ENCODE data around the gene LPP. TPM values are rescaled to one million over a fixed set of nuclear protein-coding genes. Genes with fewer than 3 reads are reported as not detected.

LPP gene
- total RNA-seq, 1 donor from 2014 or later, result 222 TPM

GRCh38 chr3:188269040-188269439 is 115.1 kb downstream of the LPP start:
- Histone ChIP-seq H4K20me1 (ENCODE audit: insufficient read depth, low read length) (no peaks in the 10 kb centered on the region), H3K4me3 (ENCODE audit: insufficient read depth, low read depth, low read length) (no peak overlapping the region), H3K4me2 (ENCODE audit: low read length) (no peak overlapping the region), H3K27me3 (ENCODE audit: insufficient read depth, low read length) (no peaks in the 10 kb centered on the region), H3K4me1 (ENCODE audit: insufficient read depth, low read length) (peaks cover 89% of the 10 kb centered on the region), H3K27ac (ENCODE audit: low read depth, low read length) (peak overlapping the region; percentile 94), H3K9me3 (ENCODE audit: insufficient read depth, low read depth, low read length) (no peaks in the 10 kb centered on the region), H3K36me3 (ENCODE audit: insufficient read depth, low read length) (no peaks in the 10 kb centered on the region), H3K79me2 (ENCODE audit: insufficient read depth, low read length) (peaks cover 73% of the 10 kb centered on the region), H3K9ac (ENCODE audit: low read length) (no peak overlapping the region), H2AFZ (ENCODE audit: low read depth, low read length) (no peak overlapping the region)
- TF ChIP-seq, protein P1, sequence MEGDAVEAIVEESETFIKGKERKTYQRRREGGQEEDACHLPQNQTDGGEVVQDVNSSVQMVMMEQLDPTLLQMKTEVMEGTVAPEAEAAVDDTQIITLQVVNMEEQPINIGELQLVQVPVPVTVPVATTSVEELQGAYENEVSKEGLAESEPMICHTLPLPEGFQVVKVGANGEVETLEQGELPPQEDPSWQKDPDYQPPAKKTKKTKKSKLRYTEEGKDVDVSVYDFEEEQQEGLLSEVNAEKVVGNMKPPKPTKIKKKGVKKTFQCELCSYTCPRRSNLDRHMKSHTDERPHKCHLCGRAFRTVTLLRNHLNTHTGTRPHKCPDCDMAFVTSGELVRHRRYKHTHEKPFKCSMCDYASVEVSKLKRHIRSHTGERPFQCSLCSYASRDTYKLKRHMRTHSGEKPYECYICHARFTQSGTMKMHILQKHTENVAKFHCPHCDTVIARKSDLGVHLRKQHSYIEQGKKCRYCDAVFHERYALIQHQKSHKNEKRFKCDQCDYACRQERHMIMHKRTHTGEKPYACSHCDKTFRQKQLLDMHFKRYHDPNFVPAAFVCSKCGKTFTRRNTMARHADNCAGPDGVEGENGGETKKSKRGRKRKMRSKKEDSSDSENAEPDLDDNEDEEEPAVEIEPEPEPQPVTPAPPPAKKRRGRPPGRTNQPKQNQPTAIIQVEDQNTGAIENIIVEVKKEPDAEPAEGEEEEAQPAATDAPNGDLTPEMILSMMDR (IDR thresholded peaks at IDR 0.05; ENCODE audit: insufficient read depth, low read depth, low read length), result no peak
- no peak for TF ChIP-seq EZH2 (IDR thresholded peaks at IDR 0.05; ENCODE audit: insufficient read depth, low read length)
- FAIRE-seq, result no peak
- H3K4me1 Mint-ChIP-seq (ENCODE audit: low read depth, unreplicated experiment), result peaks cover 45% of the 10 kb centered on the region
- H3K4me3 Mint-ChIP-seq (ENCODE audit: unreplicated experiment), result no peak overlapping the region
- no peak for DNase-seq (ENCODE audit: low read depth)
- H3K27ac Mint-ChIP-seq (ENCODE audit: unreplicated experiment), result peak overlapping the region; percentile 55
- H3K9me3 Mint-ChIP-seq (ENCODE audit: unreplicated experiment), result no peaks in the 10 kb centered on the region
- H3K36me3 Mint-ChIP-seq (ENCODE audit: low read depth, unreplicated experiment), result no peaks in the 10 kb centered on the region
- H3K27me3 Mint-ChIP-seq (ENCODE audit: low read depth, unreplicated experiment), result no peaks in the 10 kb centered on the region

- H3K4me2 ChIP-seq (ENCODE audit: low read length), result peak overlapping the region; percentile 63
- peaks cover 74% of the 10 kb centered on the region for H3K79me2 ChIP-seq (ENCODE audit: insufficient read depth, low read length)
- peaks cover 80% of the 10 kb centered on the region for H3K4me1 ChIP-seq (ENCODE audit: insufficient read depth, low read length)
- H3K27me3 ChIP-seq (ENCODE audit: insufficient read depth, low read length), result no peaks in the 10 kb centered on the region
- H2AFZ ChIP-seq (ENCODE audit: low read depth, low read length), result no peak overlapping the region
- H3K9ac ChIP-seq (ENCODE audit: low read length), result peak overlapping the region; percentile 69
- H3K9me3 ChIP-seq (ENCODE audit: insufficient read depth, low read depth, low read length), result no peaks in the 10 kb centered on the region
- H3K27me3 Mint-ChIP-seq (ENCODE audit: low read depth, unreplicated experiment), result no peaks in the 10 kb centered on the region
- no peaks in the 10 kb centered on the region for H3K36me3 Mint-ChIP-seq (ENCODE audit: low read depth, unreplicated experiment)
- H3K4me1 Mint-ChIP-seq (ENCODE audit: low read depth, unreplicated experiment), result peaks cover 49% of the 10 kb centered on the region
- no peaks in the 10 kb centered on the region for H4K20me1 ChIP-seq (ENCODE audit: insufficient read depth, low read length)
- H3K9me3 Mint-ChIP-seq (ENCODE audit: unreplicated experiment), result no peaks in the 10 kb centered on the region
- peak; percentile 70 for FAIRE-seq
- peak overlapping the region; percentile 18 for H3K4me3 Mint-ChIP-seq (ENCODE audit: unreplicated experiment)
- no peaks in the 10 kb centered on the region for H3K36me3 ChIP-seq (ENCODE audit: insufficient read depth, low read length)
- peak; percentile 97 for DNase-seq (ENCODE audit: low read depth)
- no peak for TF ChIP-seq EZH2 (IDR thresholded peaks at IDR 0.05; ENCODE audit: insufficient read depth, low read length)
- TF ChIP-seq, protein P1 (IDR thresholded peaks at IDR 0.05; ENCODE audit: insufficient read depth, low read depth, low read length), result no peak
- peak overlapping the region; percentile 96 for H3K27ac Mint-ChIP-seq (ENCODE audit: unreplicated experiment)
- H3K4me3 ChIP-seq (ENCODE audit: insufficient read depth, low read depth, low read length), result no peak overlapping the region
- peak overlapping the region; percentile 94 for H3K27ac ChIP-seq (ENCODE audit: low read depth, low read length)
Measured at GRCh38 chr3:188270423-188270972, 116.5 kb downstream of the LPP start.

GRCh38 chr3:188271226-188271914 is 117.4 kb downstream of the LPP start:
- Mint-ChIP-seq H3K4me3 (ENCODE audit: unreplicated experiment) (no peak overlapping the region), H3K4me1 (ENCODE audit: low read depth, unreplicated experiment) (peaks cover 54% of the 10 kb centered on the region), H3K27me3 (ENCODE audit: low read depth, unreplicated experiment) (no peaks in the 10 kb centered on the region), H3K27ac (ENCODE audit: unreplicated experiment) (peak overlapping the region; percentile 96), H3K9me3 (ENCODE audit: unreplicated experiment) (no peaks in the 10 kb centered on the region), H3K36me3 (ENCODE audit: low read depth, unreplicated experiment) (peaks cover 5% of the 10 kb centered on the region)
- peaks cover 3% of the 10 kb centered on the region for H4K20me1 ChIP-seq (ENCODE audit: insufficient read depth, low read length)
- peak overlapping the region; percentile 69 for H3K9ac ChIP-seq (ENCODE audit: low read length)
- DNase-seq (ENCODE audit: low read depth) (no peak), FAIRE-seq (no peak)
- peak overlapping the region; percentile 94 for H3K27ac ChIP-seq (ENCODE audit: low read depth, low read length)
- no peaks in the 10 kb centered on the region for H3K27me3 ChIP-seq (ENCODE audit: insufficient read depth, low read length)
- no peak overlapping the region for H2AFZ ChIP-seq (ENCODE audit: low read depth, low read length)
- H3K4me2 ChIP-seq (ENCODE audit: low read length), result peak overlapping the region; percentile 63
- H3K4me3 ChIP-seq (ENCODE audit: insufficient read depth, low read depth, low read length), result no peak overlapping the region
- peaks cover 79% of the 10 kb centered on the region for H3K79me2 ChIP-seq (ENCODE audit: insufficient read depth, low read length)
- no peaks in the 10 kb centered on the region for H3K36me3 ChIP-seq (ENCODE audit: insufficient read depth, low read length)
- no peaks in the 10 kb centered on the region for H3K9me3 ChIP-seq (ENCODE audit: insufficient read depth, low read depth, low read length)
- TF ChIP-seq, protein P1 (IDR thresholded peaks at IDR 0.05; ENCODE audit: insufficient read depth, low read depth, low read length), result no peak
- no peak for TF ChIP-seq EZH2 (IDR thresholded peaks at IDR 0.05; ENCODE audit: insufficient read depth, low read length)
- H3K4me1 ChIP-seq (ENCODE audit: insufficient read depth, low read length), result peaks cover 75% of the 10 kb centered on the region
